Regular cardiac myocyte (primary cell): ENCODE measurements around the gene DAPK2. TPM values are rescaled to one million over a fixed set of nuclear protein-coding genes. Genes with fewer than 3 reads are reported as not detected.

ENCODE experiments used
- total RNA-seq: library from RNA; depleted of rRNA; stranded (reverse); fragments of >200 nt; gene quantifications from 2 replicates; pipeline ENCODE4 v1.2.3, GENCODE V29; 2014

DAPK2 gene
- 0.38 and 3.9 TPM in 2 replicates for total RNA-seq

GRCh38 chr15:64046421-64047153, at the start of gene DAPK2:
Gene DAPK2, minus strand, starts transcription at chr15:64046485. Its CDS starts 6,224 bp downstream, at chr15:64040261.

GRCh38 chr15:64093627-64094417, 47.5 kb upstream of the DAPK2 start, which contains the start of gene CIAO2A:
Gene CIAO2A, minus strand, starts transcription at chr15:64093838. Its CDS starts 70 bp downstream, at chr15:64093768.

Other genes with a start within 250 kb of the DAPK2 start
- gene HERC1, start 212.5 kb downstream of the DAPK2 start, total RNA-seq, result 97.2 and 114 TPM in 2 replicates
- 50.7 and 69.4 TPM in 2 replicates for gene CIAO2A, start 47.4 kb upstream of the DAPK2 start, total RNA-seq
- gene SNX1, start 49.5 kb upstream of the DAPK2 start, total RNA-seq, result 33.3 and 54.3 TPM in 2 replicates
- 0.19 and 0.28 TPM in 2 replicates for gene SNX22, start 105.2 kb upstream of the DAPK2 start, total RNA-seq
- gene PPIB, start 116.5 kb upstream of the DAPK2 start, total RNA-seq, result 1,403 and 1,545 TPM in 2 replicates